Uterus (tissue), 4 donors: Measurements from ENCODE around the gene PRRX2. TPM values are rescaled to one million over a fixed set of nuclear protein-coding genes. Genes with fewer than 3 reads are reported as not detected.

Experiments used
- DNase-seq, 2 donors: peaks; one replicate each; pipeline ENCODE4 v3.0.0-alpha.2; 2019 to 2020
- H3K27ac ChIP-seq, 2 donors: fragments of 200-600 bp; sonication (generic); 1 replicate in 1 of 2; 2 replicates in 1 of 2; pipeline ENCODE4 v1.5.1; 2016 to 2018
- H3K27me3 ChIP-seq, 2 donors: fragments of 200-600 bp; sonication (generic); one replicate each; pipeline ENCODE4 v1.5.1; 2018 to 2019; ENCODE audit warnings: control low read depth in 1 of 2
- H3K36me3 ChIP-seq, 2 donors: fragments of 200-600 bp; sonication (generic); one replicate each; pipeline ENCODE4 v1.5.1; 2019; ENCODE audit warnings: control low read depth in 1 of 2
- H3K4me1 ChIP-seq, 2 donors: fragments of 200-600 bp; sonication (generic); one replicate each; pipeline ENCODE4 v1.5.1; 2018 to 2019; ENCODE audit warnings: control low read depth in 1 of 2
- H3K4me3 ChIP-seq, 2 donors: fragments of 200-600 bp; sonication (generic); 1 replicate in 1 of 2; 2 replicates in 1 of 2; pipeline ENCODE4 v1.5.1; 2018 to 2019; ENCODE audit warnings: mild to moderate bottlenecking in 1 of 2
- H3K9me3 ChIP-seq, 2 donors: fragments of 200-600 bp; sonication (generic); one replicate each; pipeline ENCODE4 v1.5.1; 2019; ENCODE audit warnings: control low read depth in 1 of 2
- POLR2A ChIP-seq, 2 donors: fragments of 450-650 bp; IDR thresholded peaks; one replicate each; pipeline ENCODE4 v1.6.1; 2016; ENCODE audit warnings: antibody characterized with exemption in 2 of 2, mild to moderate bottlenecking in 1 of 2, moderate library complexity in 1 of 2
- intact Hi-C: fragments of 100-400 bp; cut with DNase I; formaldehyde crosslinking; loops from one replicate; pipeline ENCODE4 v1.15.1; 2023; ENCODE audit warnings: low total_unique reads
- total RNA-seq, 4 donors: library from RNA; depleted of rRNA in 3 of 4; stranded (reverse); fragments of >200 nt in 3 of 4; gene quantifications; one replicate each; pipeline versions ENCODE4 v1.1.0 to v1.2.4, GENCODE V29; 2014 to 2023
- TF ChIP-seq, protein P1 (sequence below), 4 experiments: fragments of 200-600 bp in 2 of 4; fragments of 450-650 bp in 2 of 4; sonication (generic) in 2 of 4; IDR thresholded peaks; one replicate each; pipeline ENCODE4 v1.5.1; 2016 to 2019; ENCODE audit warnings: antibody characterized with exemption in 4 of 4, mild to moderate bottlenecking in 2 of 4, moderate library complexity in 1 of 4
- donor health status: DM: yes; HTN: yes; CAD: no.

The PRRX2 gene
- total RNA-seq, 4 donors from 2014 or later: 3.5 to 5.5 TPM; not detected in 2

- H3K27ac ChIP-seq: no peak overlapping the region
- TF ChIP-seq, protein P1, sequence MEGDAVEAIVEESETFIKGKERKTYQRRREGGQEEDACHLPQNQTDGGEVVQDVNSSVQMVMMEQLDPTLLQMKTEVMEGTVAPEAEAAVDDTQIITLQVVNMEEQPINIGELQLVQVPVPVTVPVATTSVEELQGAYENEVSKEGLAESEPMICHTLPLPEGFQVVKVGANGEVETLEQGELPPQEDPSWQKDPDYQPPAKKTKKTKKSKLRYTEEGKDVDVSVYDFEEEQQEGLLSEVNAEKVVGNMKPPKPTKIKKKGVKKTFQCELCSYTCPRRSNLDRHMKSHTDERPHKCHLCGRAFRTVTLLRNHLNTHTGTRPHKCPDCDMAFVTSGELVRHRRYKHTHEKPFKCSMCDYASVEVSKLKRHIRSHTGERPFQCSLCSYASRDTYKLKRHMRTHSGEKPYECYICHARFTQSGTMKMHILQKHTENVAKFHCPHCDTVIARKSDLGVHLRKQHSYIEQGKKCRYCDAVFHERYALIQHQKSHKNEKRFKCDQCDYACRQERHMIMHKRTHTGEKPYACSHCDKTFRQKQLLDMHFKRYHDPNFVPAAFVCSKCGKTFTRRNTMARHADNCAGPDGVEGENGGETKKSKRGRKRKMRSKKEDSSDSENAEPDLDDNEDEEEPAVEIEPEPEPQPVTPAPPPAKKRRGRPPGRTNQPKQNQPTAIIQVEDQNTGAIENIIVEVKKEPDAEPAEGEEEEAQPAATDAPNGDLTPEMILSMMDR (IDR thresholded peaks at IDR 0.05): no peak
- TF ChIP-seq POLR2A (IDR thresholded peaks at IDR 0.05): no peak
- H3K4me3 ChIP-seq: no peak overlapping the region
- no peaks in the 10 kb centered on the region for H3K27me3 ChIP-seq
- H3K9me3 ChIP-seq: no peaks in the 10 kb centered on the region
- H3K36me3 ChIP-seq: no peaks in the 10 kb centered on the region
- intact Hi-C loops: loop anchor here (10.0 kb wide), 1 partner anchor 145 kb away; no protein-coding TSS in a partner anchor
- peaks cover 0 to 14% of the 10 kb centered on the region in 2 donors for H3K4me1 ChIP-seq
- DNase-seq: no peak
Measured at GRCh38 chr9:129640086-129640870, 25.2 kb upstream of the PRRX2 start.

- peak overlapping the region; percentile 84 to 87 for H3K27ac ChIP-seq
Measured at GRCh38 chr9:129640871-129641749, 24.3 kb upstream of the PRRX2 start.

DNA sequence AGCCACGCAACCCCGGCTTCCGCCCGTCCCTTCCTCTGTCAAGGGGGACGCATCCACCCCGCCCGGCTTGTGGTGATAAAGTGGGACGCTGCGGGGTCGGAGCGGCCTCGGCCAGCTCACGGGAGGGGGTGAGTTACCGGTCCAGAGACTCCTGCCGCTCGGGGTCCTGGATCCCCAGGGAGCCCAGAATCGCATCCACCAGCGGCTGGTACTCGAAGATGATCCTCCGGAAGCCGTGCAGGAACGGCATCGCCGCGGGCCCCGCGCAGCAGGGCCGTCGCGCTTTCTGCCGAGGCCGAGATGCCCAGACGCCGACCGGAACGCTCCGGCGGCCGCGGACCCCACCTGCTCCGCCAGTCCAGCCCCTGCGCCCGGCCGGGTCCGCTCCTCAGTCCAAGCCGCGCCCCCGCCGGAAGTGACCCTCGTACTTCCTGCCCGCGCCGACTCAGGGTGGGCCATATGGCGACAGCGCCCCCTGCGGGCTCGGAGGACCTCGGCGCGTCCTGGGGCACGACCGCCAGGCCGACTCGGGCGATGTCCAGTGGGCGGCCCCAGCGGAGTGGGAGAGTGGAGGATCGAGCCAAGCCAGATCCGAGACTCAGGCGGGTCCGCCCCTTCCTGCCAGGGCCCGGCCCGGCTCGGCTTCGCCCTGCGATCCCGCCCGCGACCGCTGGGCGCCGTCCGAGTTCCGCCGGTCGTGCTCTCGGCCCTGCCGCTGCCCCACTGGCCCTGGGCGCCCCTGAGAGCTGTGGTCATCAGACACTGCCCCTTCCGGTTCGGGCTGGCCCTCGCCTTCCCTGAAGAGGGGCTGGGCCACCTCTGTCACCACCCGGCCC, 23.5 kb upstream of the PRRX2 start, which contains the start of gene ASB6:
Gene ASB6 (minus strand): TSS at position 402 of the 836 bp plus-strand sequence. CDS start 152 bp downstream, at position 250.
- Histone ChIP-seq H3K4me1 (peaks cover 0 to 14% of the 10 kb centered on the region in 2 donors), H3K36me3 (no peaks in the 10 kb centered on the region), H3K27me3 (no peaks in the 10 kb centered on the region), H3K4me3 (peak within 1 kb of the TSS; percentile 71 to 91), H3K9me3 (no peaks in the 10 kb centered on the region), H3K27ac (peak within 1 kb of the TSS; percentile 84 to 87)
- intact Hi-C loops: loop anchor here (10.0 kb wide), 1 partner anchor 143 kb away; no protein-coding TSS in a partner anchor
- DNase-seq: peak; percentile 97 to 99
- TF ChIP-seq POLR2A (IDR thresholded peaks at IDR 0.05): peak; percentile 43 to 75
- TF ChIP-seq, protein P1 (IDR thresholded peaks at IDR 0.05): peak; percentile 98 to 100 (median 100)

More at GRCh38 chr9:129640871-129641749, 24.3 kb upstream of the PRRX2 start:
- Histone ChIP-seq H3K4me3 (peak overlapping the region; percentile 71 to 91), H3K4me1 (peaks cover 0 to 14% of the 10 kb centered on the region in 2 donors), H3K9me3 (no peaks in the 10 kb centered on the region), H3K27me3 (no peaks in the 10 kb centered on the region), H3K36me3 (no peaks in the 10 kb centered on the region)
- TF ChIP-seq POLR2A (IDR thresholded peaks at IDR 0.05): no peak
- TF ChIP-seq, protein P1 (IDR thresholded peaks at IDR 0.05): no peak
- intact Hi-C loops: loop anchor here (10.0 kb wide), 1 partner anchor 144 kb away; no protein-coding TSS in a partner anchor
- DNase-seq: no peak

- no peak for TF ChIP-seq POLR2A (IDR thresholded peaks at IDR 0.05)
- TF ChIP-seq, protein P1 (IDR thresholded peaks at IDR 0.05): no peak
- H3K27ac ChIP-seq: no peak overlapping the region
- no peaks in the 10 kb centered on the region for H3K27me3 ChIP-seq
- intact Hi-C loops: loop anchor here (10.0 kb wide), 1 partner anchor 141 kb away; no protein-coding TSS in a partner anchor
- DNase-seq: no peak
- no peak overlapping the region for H3K4me3 ChIP-seq
- no peaks in the 10 kb centered on the region for H3K36me3 ChIP-seq
- H3K9me3 ChIP-seq: no peaks in the 10 kb centered on the region
- H3K4me1 ChIP-seq: peaks cover 0 to 14% of the 10 kb centered on the region in 2 donors
Measured at GRCh38 chr9:129643706-129644105, 21.7 kb upstream of the PRRX2 start.
